Mononuclear cell (primary cell): ENCODE results near the gene CASTOR1. TPM values are rescaled to one million over a fixed set of nuclear protein-coding genes. Genes with fewer than 3 reads are reported as not detected.

Experiments
- H3K27me3 ChIP-seq: 2 replicates; pipeline ENCODE4 v1.6.0; 2011; ENCODE audit warnings: low read length, control low read depth; ENCODE audit not compliant: insufficient read depth
- H3K4me1 ChIP-seq: 2 replicates; pipeline ENCODE4 v1.5.1; 2011; ENCODE audit warnings: mild to moderate bottlenecking, low read length, control low read depth; ENCODE audit not compliant: insufficient read depth
- H3K4me3 ChIP-seq: 2 replicates; pipeline ENCODE4 v1.5.1; 2011; ENCODE audit warnings: mild to moderate bottlenecking, low read length, moderate library complexity
- H3K9me3 ChIP-seq: 2 replicates; pipeline ENCODE4 v1.5.1; 2011; ENCODE audit warnings: low read depth, mild to moderate bottlenecking, control low read depth, low read length
- total RNA-seq: library from RNA; depleted of rRNA; stranded (reverse); fragments of >200 nt; gene quantifications from one replicate; pipeline ENCODE4 v1.2.3, GENCODE V29; 2012

CASTOR1 gene
- total RNA-seq, 1 donor = 4.6 TPM

- Histone ChIP-seq H3K4me3 (no peak overlapping the region), H3K9me3 (no peaks in the 10 kb centered on the region), H3K4me1 (peaks cover 99% of the 10 kb centered on the region), H3K27me3 (no peaks in the 10 kb centered on the region)
Observed at GRCh38 chr22:30309951-30310741, 20.8 kb upstream of the CASTOR1 start.

GRCh38 chr22:30308518-30309230, 19.4 kb upstream of the CASTOR1 start:
- no peaks in the 10 kb centered on the region for H3K9me3 ChIP-seq
- H3K4me1 ChIP-seq = peaks cover 99% of the 10 kb centered on the region
- no peak overlapping the region for H3K4me3 ChIP-seq
- H3K27me3 ChIP-seq = no peaks in the 10 kb centered on the region

- H3K4me1 ChIP-seq = peaks cover 100% of the 10 kb centered on the region
- no peak overlapping the region for H3K4me3 ChIP-seq
Observed at GRCh38 chr22:30308093-30308492, 18.8 kb upstream of the CASTOR1 start.

GRCh38 chr22:30307041-30307574, 17.8 kb upstream of the CASTOR1 start:
- no peaks in the 10 kb centered on the region for H3K9me3 ChIP-seq
- no peaks in the 10 kb centered on the region for H3K27me3 ChIP-seq
- H3K4me1 ChIP-seq = peaks cover 100% of the 10 kb centered on the region
- no peak overlapping the region for H3K4me3 ChIP-seq

More at GRCh38 chr22:30308093-30308492, 18.8 kb upstream of the CASTOR1 start:
- Histone ChIP-seq H3K9me3 (no peaks in the 10 kb centered on the region), H3K27me3 (no peaks in the 10 kb centered on the region)

GRCh38 chr22:30306627-30307011, 17.3 kb upstream of the CASTOR1 start:
- peaks cover 100% of the 10 kb centered on the region for H3K4me1 ChIP-seq
- no peaks in the 10 kb centered on the region for H3K9me3 ChIP-seq
- no peak overlapping the region for H3K4me3 ChIP-seq
- no peaks in the 10 kb centered on the region for H3K27me3 ChIP-seq

- Histone ChIP-seq H3K27me3 (no peaks in the 10 kb centered on the region), H3K9me3 (no peaks in the 10 kb centered on the region), H3K4me1 (peaks cover 100% of the 10 kb centered on the region), H3K4me3 (peak overlapping the region; percentile 19)
Observed at GRCh38 chr22:30305906-30306626, 16.8 kb upstream of the CASTOR1 start.

- H3K4me3 ChIP-seq = peak overlapping the region; percentile 19
- peaks cover 100% of the 10 kb centered on the region for H3K4me1 ChIP-seq
Observed at GRCh38 chr22:30305519-30305905, 16.2 kb upstream of the CASTOR1 start.

GRCh38 chr22:30304495-30305244, 15.4 kb upstream of the CASTOR1 start:
- no peak overlapping the region for H3K4me3 ChIP-seq
- H3K27me3 ChIP-seq = no peaks in the 10 kb centered on the region
- no peaks in the 10 kb centered on the region for H3K9me3 ChIP-seq
- H3K4me1 ChIP-seq = peaks cover 95% of the 10 kb centered on the region

More at GRCh38 chr22:30305519-30305905, 16.2 kb upstream of the CASTOR1 start:
- no peaks in the 10 kb centered on the region for H3K9me3 ChIP-seq
- no peaks in the 10 kb centered on the region for H3K27me3 ChIP-seq

GRCh38 chr22:30302810-30303138, 13.5 kb upstream of the CASTOR1 start:
- Histone ChIP-seq H3K27me3 (no peaks in the 10 kb centered on the region), H3K9me3 (no peaks in the 10 kb centered on the region), H3K4me3 (no peak overlapping the region), H3K4me1 (peaks cover 85% of the 10 kb centered on the region)

GRCh38 chr22:30301995-30302809, 12.9 kb upstream of the CASTOR1 start:
- Histone ChIP-seq H3K4me3 (no peak overlapping the region), H3K9me3 (no peaks in the 10 kb centered on the region), H3K4me1 (peaks cover 85% of the 10 kb centered on the region), H3K27me3 (no peaks in the 10 kb centered on the region)

- H3K4me1 ChIP-seq = peaks cover 69% of the 10 kb centered on the region
Observed at GRCh38 chr22:30299322-30299721, 10.0 kb upstream of the CASTOR1 start.

GRCh38 chr22:30297991-30298701, 8.8 kb upstream of the CASTOR1 start:
- peaks cover 57% of the 10 kb centered on the region for H3K4me1 ChIP-seq

More at GRCh38 chr22:30299322-30299721, 10.0 kb upstream of the CASTOR1 start:
- no peaks in the 10 kb centered on the region for H3K9me3 ChIP-seq
- H3K27me3 ChIP-seq = no peaks in the 10 kb centered on the region
- H3K4me3 ChIP-seq = no peak overlapping the region

GRCh38 chr22:30297276-30297990, 8.1 kb upstream of the CASTOR1 start:
- no peaks in the 10 kb centered on the region for H3K27me3 ChIP-seq
- peaks cover 50% of the 10 kb centered on the region for H3K4me1 ChIP-seq
- H3K9me3 ChIP-seq = no peaks in the 10 kb centered on the region
- no peak overlapping the region for H3K4me3 ChIP-seq

More at GRCh38 chr22:30297991-30298701, 8.8 kb upstream of the CASTOR1 start:
- Histone ChIP-seq H3K4me3 (no peak overlapping the region), H3K9me3 (no peaks in the 10 kb centered on the region), H3K27me3 (no peaks in the 10 kb centered on the region)
